ENCODE measurements around the gene PTBP1. TPM values are rescaled to one million over a fixed set of nuclear protein-coding genes. Genes with fewer than 3 reads are reported as not detected.

PTBP1 gene
- total RNA-seq, 1 donor from 2014 or later: 496 TPM

- H3K27ac Mint-ChIP-seq: no peak overlapping the region
- H3K4me3 Mint-ChIP-seq: no peak overlapping the region
- TF ChIP-seq CTCF (conservative IDR thresholded peaks at IDR 0.05): no peak
- H3K36me3 Mint-ChIP-seq: no peaks in the 10 kb centered on the region
- DNase-seq (ENCODE audit: extremely low spot score, unreplicated experiment): no peak
- peaks cover 5% of the 10 kb centered on the region for H3K4me1 Mint-ChIP-seq (ENCODE audit: unreplicated experiment)
- no peaks in the 10 kb centered on the region for H3K27me3 Mint-ChIP-seq
- no peaks in the 10 kb centered on the region for H3K9me3 Mint-ChIP-seq
These were observed 39.2 kb upstream of the PTBP1 start for GRCh38 chr19:757811-758668.

GRCh38 chr19:763181-763580 is 34.1 kb upstream of the PTBP1 start:
- no peak overlapping the region for H3K4me3 Mint-ChIP-seq
- H3K27ac Mint-ChIP-seq: no peak overlapping the region
- H3K9me3 Mint-ChIP-seq: no peaks in the 10 kb centered on the region
- no peak for DNase-seq (ENCODE audit: extremely low spot score, unreplicated experiment)
- TF ChIP-seq CTCF (conservative IDR thresholded peaks at IDR 0.05): no peak
- H3K36me3 Mint-ChIP-seq: no peaks in the 10 kb centered on the region
- peaks cover 3% of the 10 kb centered on the region for H3K4me1 Mint-ChIP-seq (ENCODE audit: unreplicated experiment)
- H3K27me3 Mint-ChIP-seq: no peaks in the 10 kb centered on the region

- H3K27ac Mint-ChIP-seq: no peak overlapping the region
- H3K4me3 Mint-ChIP-seq: no peak overlapping the region
- no peak for TF ChIP-seq CTCF (conservative IDR thresholded peaks at IDR 0.05)
These were observed 33.4 kb upstream of the PTBP1 start for GRCh38 chr19:763869-764268.

GRCh38 chr19:764301-764700 is 33.0 kb upstream of the PTBP1 start:
- Mint-ChIP-seq H3K36me3 (no peaks in the 10 kb centered on the region), H3K4me3 (no peak overlapping the region), H3K9me3 (no peaks in the 10 kb centered on the region), H3K27ac (no peak overlapping the region), H3K27me3 (no peaks in the 10 kb centered on the region), H3K4me1 (ENCODE audit: unreplicated experiment) (peaks cover 6% of the 10 kb centered on the region)
- no peak for TF ChIP-seq CTCF (conservative IDR thresholded peaks at IDR 0.05)
- DNase-seq (ENCODE audit: extremely low spot score, unreplicated experiment): no peak

More at GRCh38 chr19:763869-764268, 33.4 kb upstream of the PTBP1 start:
- H3K36me3 Mint-ChIP-seq: no peaks in the 10 kb centered on the region
- peaks cover 6% of the 10 kb centered on the region for H3K4me1 Mint-ChIP-seq (ENCODE audit: unreplicated experiment)
- H3K27me3 Mint-ChIP-seq: no peaks in the 10 kb centered on the region
- DNase-seq (ENCODE audit: extremely low spot score, unreplicated experiment): no peak
- H3K9me3 Mint-ChIP-seq: no peaks in the 10 kb centered on the region

GRCh38 chr19:765179-765738 is 32.0 kb upstream of the PTBP1 start:
- TF ChIP-seq CTCF (conservative IDR thresholded peaks at IDR 0.05): no peak
- H3K4me1 Mint-ChIP-seq (ENCODE audit: unreplicated experiment): peaks cover 3% of the 10 kb centered on the region
- H3K9me3 Mint-ChIP-seq: no peaks in the 10 kb centered on the region
- no peak overlapping the region for H3K4me3 Mint-ChIP-seq
- no peak for DNase-seq (ENCODE audit: extremely low spot score, unreplicated experiment)
- H3K36me3 Mint-ChIP-seq: no peaks in the 10 kb centered on the region
- no peak overlapping the region for H3K27ac Mint-ChIP-seq
- no peaks in the 10 kb centered on the region for H3K27me3 Mint-ChIP-seq

Measured in type B pancreatic cell (in vitro differentiated cells).